ENCODE data around the gene GRM4. TPM values are rescaled to one million over a fixed set of nuclear protein-coding genes. Genes with fewer than 3 reads are reported as not detected.

The GRM4 gene
- total RNA-seq, 5 donors from 2014 or later (not counting 1 experiment from before 2014, with no cell fraction given), result 0.10 to 0.38 (median 0.21) TPM; not detected in 1

- H3K4me3 Mint-ChIP-seq, result no peak overlapping the region
- DNase-seq (no peak), ATAC-seq (replicated peaks in 1 of 4) (no peak)
- POLR2A ChIA-PET, result no interaction called here
- H3K4me3 ChIP-seq (ENCODE audit: control insufficient read depth in 1 of 2, extremely low read depth in 1 of 2, low read length in 1 of 2), result no peak overlapping the region
- no peaks in the 10 kb centered on the region for H3K36me3 Mint-ChIP-seq
- WGBS (ENCODE audit: insufficient coverage), result 81% methylated on average over 9 of the region's 9 CpGs
- H3K9me3 Mint-ChIP-seq, result no peaks in the 10 kb centered on the region
- H3K4me1 Mint-ChIP-seq, result no peaks in the 10 kb centered on the region
- no peak overlapping the region for H3K27ac ChIP-seq (ENCODE audit: low read length)
- peaks cover 0 to 78% of the 10 kb centered on the region in 2 experiments for H3K27me3 ChIP-seq (replicated peaks in 1 of 2; ENCODE audit: control insufficient read depth in 2 of 2, extremely low read depth in 1 of 2, insufficient read depth in 2 of 2, low read length in 1 of 2)
- no peaks in the 10 kb centered on the region for H3K36me3 ChIP-seq (ENCODE audit: control insufficient read depth in 2 of 2, extremely low read depth in 1 of 2, insufficient read depth in 1 of 2, low read length in 1 of 2)
- H3K4me1 ChIP-seq (ENCODE audit: control insufficient read depth in 1 of 2, extremely low read depth in 1 of 2, insufficient read depth in 2 of 2, low read length in 2 of 2), result no peaks in the 10 kb centered on the region
- CTCF ChIA-PET, result no interaction called here
- H3K27me3 Mint-ChIP-seq, result peaks cover 13 to 43% of the 10 kb centered on the region in 2 donors
- H3K9me3 ChIP-seq, result no peaks in the 10 kb centered on the region
- H3K27ac Mint-ChIP-seq, result no peak overlapping the region
These were observed 37.7 kb downstream of the GRM4 start for GRCh38 chr6:34108176-34108575.

- no peaks in the 10 kb centered on the region for H3K9me3 Mint-ChIP-seq
- no peaks in the 10 kb centered on the region for H3K9me3 ChIP-seq
- ATAC-seq (replicated peaks in 1 of 4), result no peak
- no peaks in the 10 kb centered on the region for H3K4me1 Mint-ChIP-seq
- POLR2A ChIA-PET, result interaction anchor here in 1 of 2 donors (0.6 kb wide), 1 partner anchor 307 kb away, joined by 3 read pairs; no protein-coding TSS in a partner anchor
- DNase-seq, result no peak
- no peaks in the 10 kb centered on the region for H3K36me3 ChIP-seq (ENCODE audit: control insufficient read depth in 2 of 2, extremely low read depth in 1 of 2, insufficient read depth in 1 of 2, low read length in 1 of 2)
- WGBS (ENCODE audit: insufficient coverage), result 38% methylated on average over 2 of the region's 5 CpGs
- no peak overlapping the region for H3K4me3 ChIP-seq (ENCODE audit: control insufficient read depth in 1 of 2, extremely low read depth in 1 of 2, low read length in 1 of 2)
- H3K36me3 Mint-ChIP-seq, result no peaks in the 10 kb centered on the region
- CTCF ChIA-PET, result no interaction called here
- H3K27ac Mint-ChIP-seq, result no peak overlapping the region
- H3K4me3 Mint-ChIP-seq, result no peak overlapping the region
- peaks cover 0 to 77% of the 10 kb centered on the region in 2 experiments for H3K27me3 ChIP-seq (replicated peaks in 1 of 2; ENCODE audit: control insufficient read depth in 2 of 2, extremely low read depth in 1 of 2, insufficient read depth in 2 of 2, low read length in 1 of 2)
- no peaks in the 10 kb centered on the region for H3K4me1 ChIP-seq (ENCODE audit: control insufficient read depth in 1 of 2, extremely low read depth in 1 of 2, insufficient read depth in 2 of 2, low read length in 2 of 2)
- H3K27me3 Mint-ChIP-seq, result peaks cover 15 to 35% of the 10 kb centered on the region in 2 donors
- H3K27ac ChIP-seq (ENCODE audit: low read length), result no peak overlapping the region
These were observed 39.0 kb downstream of the GRM4 start for GRCh38 chr6:34106900-34107299.

DNA sequence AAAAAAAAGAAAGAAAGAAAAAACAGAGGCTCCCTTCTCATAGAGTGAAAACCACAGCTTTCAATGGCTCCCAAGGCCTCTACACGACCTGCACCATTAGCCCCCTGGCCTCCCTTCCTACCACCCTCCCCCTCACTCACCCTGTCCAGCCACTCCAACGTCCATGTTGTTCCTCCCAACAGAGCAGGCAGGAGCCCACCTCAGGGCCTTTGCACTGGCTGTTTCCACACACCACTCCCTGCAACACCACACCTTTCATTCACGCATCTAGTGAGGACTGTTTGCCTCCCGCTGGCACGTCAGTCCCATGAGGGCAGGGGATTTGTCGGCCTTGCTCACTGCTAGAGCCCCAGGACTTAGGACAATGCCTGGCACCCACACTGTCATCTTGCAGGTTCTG is 39.5 kb downstream of the GRM4 start:
- Mint-ChIP-seq H3K27me3 (peaks cover 15 to 33% of the 10 kb centered on the region in 2 donors), H3K4me3 (no peak overlapping the region), H3K27ac (no peak overlapping the region), H3K9me3 (no peaks in the 10 kb centered on the region), H3K4me1 (no peaks in the 10 kb centered on the region), H3K36me3 (no peaks in the 10 kb centered on the region)
- H3K27ac ChIP-seq (ENCODE audit: low read length), result no peak overlapping the region
- no peaks in the 10 kb centered on the region for H3K36me3 ChIP-seq (ENCODE audit: control insufficient read depth in 2 of 2, extremely low read depth in 1 of 2, insufficient read depth in 1 of 2, low read length in 1 of 2)
- no peak for DNase-seq
- H3K9me3 ChIP-seq, result no peaks in the 10 kb centered on the region
- ChIA-PET CTCF (no interaction called here), POLR2A (interaction anchor here in 1 of 2 donors (0.6 kb wide), 1 partner anchor 308 kb away, joined by 3 read pairs; no protein-coding TSS in a partner anchor)
- H3K27me3 ChIP-seq (replicated peaks in 1 of 2; ENCODE audit: control insufficient read depth in 2 of 2, extremely low read depth in 1 of 2, insufficient read depth in 2 of 2, low read length in 1 of 2), result peaks cover 0 to 75% of the 10 kb centered on the region in 2 experiments
- ATAC-seq (replicated peaks in 1 of 4), result no peak
- 63% methylated on average over 6 of the region's 6 CpGs for WGBS (ENCODE audit: insufficient coverage)
- no peak overlapping the region for H3K4me3 ChIP-seq (ENCODE audit: control insufficient read depth in 1 of 2, extremely low read depth in 1 of 2, low read length in 1 of 2)
- no peaks in the 10 kb centered on the region for H3K4me1 ChIP-seq (ENCODE audit: control insufficient read depth in 1 of 2, extremely low read depth in 1 of 2, insufficient read depth in 2 of 2, low read length in 2 of 2)

DNA sequence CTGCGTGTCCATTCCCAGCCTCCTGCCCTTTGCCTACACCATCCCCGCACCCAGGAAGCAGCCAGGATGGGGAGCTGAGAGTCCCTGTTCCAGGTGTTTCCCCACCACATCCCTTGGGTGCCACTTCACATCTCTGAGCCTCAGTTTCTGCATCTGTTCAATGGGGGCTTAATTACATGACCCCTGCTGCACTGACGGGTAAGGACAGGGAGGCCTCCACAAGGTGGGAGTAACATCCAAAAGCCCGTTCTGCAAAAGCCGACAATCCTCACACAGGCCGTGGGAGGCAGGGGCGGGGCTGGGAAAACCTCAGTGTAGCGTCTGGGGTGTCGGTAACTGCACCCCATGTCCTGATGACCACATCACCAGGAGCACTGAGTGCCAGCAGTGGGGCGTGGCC is 41.3 kb downstream of the GRM4 start:
- DNase-seq (no peak), ATAC-seq (replicated peaks in 1 of 4) (no peak)
- ChIA-PET POLR2A (no interaction called here), CTCF (no interaction called here)
- Mint-ChIP-seq H3K27ac (no peak overlapping the region), H3K4me3 (no peak overlapping the region), H3K36me3 (no peaks in the 10 kb centered on the region), H3K4me1 (no peaks in the 10 kb centered on the region), H3K9me3 (no peaks in the 10 kb centered on the region), H3K27me3 (peaks cover 8 to 24% of the 10 kb centered on the region in 2 donors)
- Histone ChIP-seq H3K27ac (ENCODE audit: low read length) (no peak overlapping the region), H3K36me3 (ENCODE audit: control insufficient read depth in 2 of 2, extremely low read depth in 1 of 2, insufficient read depth in 1 of 2, low read length in 1 of 2) (no peaks in the 10 kb centered on the region), H3K4me1 (ENCODE audit: control insufficient read depth in 1 of 2, extremely low read depth in 1 of 2, insufficient read depth in 2 of 2, low read length in 2 of 2) (no peaks in the 10 kb centered on the region), H3K9me3 (no peaks in the 10 kb centered on the region), H3K4me3 (ENCODE audit: control insufficient read depth in 1 of 2, extremely low read depth in 1 of 2, low read length in 1 of 2) (no peak overlapping the region), H3K27me3 (replicated peaks in 1 of 2; ENCODE audit: control insufficient read depth in 2 of 2, extremely low read depth in 1 of 2, insufficient read depth in 2 of 2, low read length in 1 of 2) (peaks cover 0 to 70% of the 10 kb centered on the region in 2 experiments)
- WGBS (ENCODE audit: insufficient coverage), result 53% methylated on average over 8 of the region's 10 CpGs

- no peak for ATAC-seq (replicated peaks in 1 of 4)
- H3K4me3 Mint-ChIP-seq, result no peak overlapping the region
- no peaks in the 10 kb centered on the region for H3K9me3 Mint-ChIP-seq
- 77% methylated on average over 8 of the region's 8 CpGs for WGBS (ENCODE audit: insufficient coverage)
- ChIA-PET POLR2A (interaction anchor here in 1 of 2 donors (0.6 kb wide), 1 partner anchor 12 kb away, joined by 3 read pairs; no protein-coding TSS in a partner anchor), CTCF (no interaction called here)
- no peaks in the 10 kb centered on the region for H3K4me1 Mint-ChIP-seq
- Histone ChIP-seq H3K4me3 (ENCODE audit: control insufficient read depth in 1 of 2, extremely low read depth in 1 of 2, low read length in 1 of 2) (no peak overlapping the region), H3K27me3 (replicated peaks in 1 of 2; ENCODE audit: control insufficient read depth in 2 of 2, extremely low read depth in 1 of 2, insufficient read depth in 2 of 2, low read length in 1 of 2) (peaks cover 0 to 69% of the 10 kb centered on the region in 2 experiments), H3K27ac (ENCODE audit: low read length) (no peak overlapping the region), H3K36me3 (ENCODE audit: control insufficient read depth in 2 of 2, extremely low read depth in 1 of 2, insufficient read depth in 1 of 2, low read length in 1 of 2) (no peaks in the 10 kb centered on the region), H3K9me3 (no peaks in the 10 kb centered on the region), H3K4me1 (ENCODE audit: control insufficient read depth in 1 of 2, extremely low read depth in 1 of 2, insufficient read depth in 2 of 2, low read length in 2 of 2) (no peaks in the 10 kb centered on the region)
- H3K36me3 Mint-ChIP-seq, result no peaks in the 10 kb centered on the region
- DNase-seq, result no peak
- no peak overlapping the region for H3K27ac Mint-ChIP-seq
- peaks cover 8 to 22% of the 10 kb centered on the region in 2 donors for H3K27me3 Mint-ChIP-seq
These were observed 41.7 kb downstream of the GRM4 start for GRCh38 chr6:34104186-34104585.

- Histone ChIP-seq H3K4me3 (ENCODE audit: control insufficient read depth in 1 of 2, extremely low read depth in 1 of 2, low read length in 1 of 2) (no peak overlapping the region), H3K27me3 (replicated peaks in 1 of 2; ENCODE audit: control insufficient read depth in 2 of 2, extremely low read depth in 1 of 2, insufficient read depth in 2 of 2, low read length in 1 of 2) (peaks cover 0 to 67% of the 10 kb centered on the region in 2 experiments), H3K36me3 (ENCODE audit: control insufficient read depth in 2 of 2, extremely low read depth in 1 of 2, insufficient read depth in 1 of 2, low read length in 1 of 2) (no peaks in the 10 kb centered on the region), H3K9me3 (no peaks in the 10 kb centered on the region), H3K27ac (ENCODE audit: low read length) (no peak overlapping the region), H3K4me1 (ENCODE audit: control insufficient read depth in 1 of 2, extremely low read depth in 1 of 2, insufficient read depth in 2 of 2, low read length in 2 of 2) (no peaks in the 10 kb centered on the region)
- Mint-ChIP-seq H3K27ac (no peak overlapping the region), H3K4me3 (no peak overlapping the region), H3K27me3 (peaks cover 8 to 16% of the 10 kb centered on the region in 2 donors), H3K36me3 (no peaks in the 10 kb centered on the region), H3K4me1 (no peaks in the 10 kb centered on the region), H3K9me3 (no peaks in the 10 kb centered on the region)
- ChIA-PET POLR2A (interaction anchor here in 1 of 2 donors (0.6 kb wide), 1 partner anchor 11 kb away, joined by 3 read pairs; no protein-coding TSS in a partner anchor), CTCF (no interaction called here)
- WGBS (ENCODE audit: insufficient coverage), result 83% methylated on average over 8 of the region's 16 CpGs
- DNase-seq (no peak), ATAC-seq (replicated peaks in 1 of 4) (no peak)
These were observed 42.6 kb downstream of the GRM4 start for GRCh38 chr6:34103321-34103720.

GRCh38 chr6:34102696-34103095 is 43.2 kb downstream of the GRM4 start:
- Mint-ChIP-seq H3K4me3 (no peak overlapping the region), H3K36me3 (no peaks in the 10 kb centered on the region), H3K4me1 (no peaks in the 10 kb centered on the region), H3K27me3 (peaks cover 8 to 17% of the 10 kb centered on the region in 2 donors), H3K27ac (no peak overlapping the region), H3K9me3 (no peaks in the 10 kb centered on the region)
- POLR2A ChIA-PET, result no interaction called here
- Histone ChIP-seq H3K27me3 (replicated peaks in 1 of 2; ENCODE audit: control insufficient read depth in 2 of 2, extremely low read depth in 1 of 2, insufficient read depth in 2 of 2, low read length in 1 of 2) (peaks cover 0 to 69% of the 10 kb centered on the region in 2 experiments), H3K4me1 (ENCODE audit: control insufficient read depth in 1 of 2, extremely low read depth in 1 of 2, insufficient read depth in 2 of 2, low read length in 2 of 2) (no peaks in the 10 kb centered on the region), H3K27ac (ENCODE audit: low read length) (no peak overlapping the region), H3K36me3 (ENCODE audit: control insufficient read depth in 2 of 2, extremely low read depth in 1 of 2, insufficient read depth in 1 of 2, low read length in 1 of 2) (no peaks in the 10 kb centered on the region), H3K9me3 (no peaks in the 10 kb centered on the region), H3K4me3 (ENCODE audit: control insufficient read depth in 1 of 2, extremely low read depth in 1 of 2, low read length in 1 of 2) (no peak overlapping the region)
- ATAC-seq (replicated peaks in 1 of 4) (no peak), DNase-seq (no peak)
- CTCF ChIA-PET, result no interaction called here
- 62% methylated on average over 5 of the region's 6 CpGs for WGBS (ENCODE audit: insufficient coverage)

All from T-cell (primary cell).